ELF-1 (cell line): ENCODE results near the gene SWT1.
"Not testable (repeated sequence)": the region's sequence is repeated elsewhere in the genome, so short reads cannot be mapped to it uniquely, and the experiment has no call there.

ENCODE experiments used
- DNase-seq: peaks from one replicate; pipeline ENCODE4 v3.0.0-alpha.2; 2016; ENCODE audit warnings: low read depth, low spot score

The SWT1 gene

GRCh38 chr1:185318431-185319138 is 161.6 kb downstream of the SWT1 start:
- no peak for DNase-seq

- DNase-seq, result no peak
These were observed 162.1 kb downstream of the SWT1 start for GRCh38 chr1:185319139-185319475.

DNA sequence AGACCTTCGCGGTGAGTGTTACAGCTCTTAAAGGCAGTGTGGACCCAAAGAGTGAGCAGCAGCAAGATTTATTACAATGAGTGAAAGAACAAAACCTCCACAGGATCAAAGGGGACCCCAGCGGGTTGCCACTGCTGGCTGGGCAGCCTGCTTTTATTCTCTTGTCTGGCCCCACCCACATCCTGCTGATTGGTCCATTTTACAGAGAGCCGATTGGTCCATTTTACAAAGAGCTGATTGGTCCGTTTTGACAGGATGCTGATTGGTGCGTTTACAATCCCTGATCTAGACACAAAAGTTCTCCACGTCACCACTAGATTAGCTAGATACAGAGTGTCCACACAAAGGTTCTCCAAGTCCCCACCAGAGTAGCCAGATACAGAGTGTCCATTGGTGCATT is 164.1 kb downstream of the SWT1 start:
- not testable (repeated sequence) for DNase-seq

DNA sequence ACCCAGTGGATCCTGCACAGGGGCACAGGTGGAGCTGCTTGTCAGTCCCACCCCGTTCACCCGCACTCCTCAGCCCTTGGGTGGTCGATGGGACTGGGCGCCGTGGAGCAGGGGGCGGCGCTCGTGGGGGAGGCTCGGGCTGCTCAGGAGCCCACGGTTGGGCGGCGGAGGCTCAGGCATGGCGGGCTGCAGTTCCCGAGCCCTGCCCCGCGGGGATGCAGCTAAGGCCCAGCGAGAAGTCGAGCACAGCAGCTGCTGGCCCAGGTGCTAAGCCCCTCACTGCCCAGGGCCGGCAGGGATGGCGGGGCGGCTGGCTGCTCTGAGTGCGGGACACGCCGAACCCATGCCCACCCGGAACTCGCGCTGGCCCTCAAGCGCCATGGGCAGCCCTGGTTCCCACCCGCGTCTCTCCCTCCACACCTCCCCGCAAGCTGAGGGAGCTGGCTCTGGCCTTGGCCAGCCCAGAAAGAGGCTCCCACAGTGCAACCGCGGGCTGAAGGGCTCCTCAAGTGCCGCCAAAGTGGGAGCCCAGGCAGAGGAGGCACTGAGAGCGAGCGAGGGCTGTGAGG is 164.8 kb downstream of the SWT1 start:
- DNase-seq, result not testable (repeated sequence)

GRCh38 chr1:185322636-185323035 is 165.7 kb downstream of the SWT1 start:
- no peak for DNase-seq

GRCh38 chr1:185324118-185324517 is 167.2 kb downstream of the SWT1 start:
- DNase-seq, result no peak

- DNase-seq, result no peak
These were observed 168.4 kb downstream of the SWT1 start for GRCh38 chr1:185325413-185325812.

- no peak for DNase-seq
These were observed 171.3 kb downstream of the SWT1 start for GRCh38 chr1:185328255-185328654.

- DNase-seq, result no peak
These were observed 177.2 kb downstream of the SWT1 start for GRCh38 chr1:185334182-185334581.

- no peak for DNase-seq
These were observed 180.3 kb downstream of the SWT1 start for GRCh38 chr1:185337246-185337645.

DNA sequence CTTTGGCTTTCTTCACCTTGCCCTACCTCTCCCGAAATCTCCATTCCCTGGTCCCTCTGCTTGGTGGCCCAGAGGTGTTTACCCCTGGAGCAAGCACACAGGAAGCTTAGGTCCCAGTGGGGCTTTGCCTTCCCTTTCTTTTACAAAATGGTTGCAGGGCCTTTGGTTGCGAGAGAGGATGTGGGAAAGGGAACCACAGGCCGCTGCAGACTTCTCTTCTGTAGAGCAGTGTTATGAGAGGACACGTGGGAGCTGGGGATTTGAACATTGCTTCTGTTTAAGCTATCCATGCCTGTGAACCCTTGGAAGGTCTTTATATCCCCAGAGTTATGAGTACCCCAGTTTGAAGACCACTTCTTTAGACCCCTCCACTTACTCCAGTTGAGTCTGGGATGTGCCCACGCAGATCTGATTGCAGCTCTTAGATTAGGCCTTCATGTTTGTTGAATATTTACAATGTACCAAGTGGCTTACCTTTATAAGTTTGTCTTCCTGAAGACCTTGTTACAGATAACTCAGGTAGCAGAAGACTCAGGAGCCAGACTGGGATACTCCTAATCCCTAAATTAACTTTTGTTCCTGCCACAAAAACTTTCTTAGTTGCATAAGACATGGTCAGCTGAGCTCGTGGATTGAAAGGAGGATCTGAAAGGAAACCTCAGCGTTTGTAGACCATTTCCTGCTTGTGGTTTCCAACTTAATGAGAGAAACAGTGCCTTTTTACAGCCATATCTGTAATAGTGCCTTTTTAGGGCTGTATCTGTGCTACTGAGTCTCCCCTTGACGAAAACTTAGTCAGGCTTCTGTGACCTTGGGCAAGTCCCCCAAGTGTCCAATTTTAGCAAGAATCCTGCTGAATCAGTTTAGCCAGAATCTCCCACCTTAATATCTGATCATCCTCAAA is 182.0 kb downstream of the SWT1 start:
- no peak for DNase-seq

GRCh38 chr1:185341196-185341781 is 184.3 kb downstream of the SWT1 start:
- DNase-seq, result no peak
